ENCODE measurements around the gene RPL18.

DNA sequence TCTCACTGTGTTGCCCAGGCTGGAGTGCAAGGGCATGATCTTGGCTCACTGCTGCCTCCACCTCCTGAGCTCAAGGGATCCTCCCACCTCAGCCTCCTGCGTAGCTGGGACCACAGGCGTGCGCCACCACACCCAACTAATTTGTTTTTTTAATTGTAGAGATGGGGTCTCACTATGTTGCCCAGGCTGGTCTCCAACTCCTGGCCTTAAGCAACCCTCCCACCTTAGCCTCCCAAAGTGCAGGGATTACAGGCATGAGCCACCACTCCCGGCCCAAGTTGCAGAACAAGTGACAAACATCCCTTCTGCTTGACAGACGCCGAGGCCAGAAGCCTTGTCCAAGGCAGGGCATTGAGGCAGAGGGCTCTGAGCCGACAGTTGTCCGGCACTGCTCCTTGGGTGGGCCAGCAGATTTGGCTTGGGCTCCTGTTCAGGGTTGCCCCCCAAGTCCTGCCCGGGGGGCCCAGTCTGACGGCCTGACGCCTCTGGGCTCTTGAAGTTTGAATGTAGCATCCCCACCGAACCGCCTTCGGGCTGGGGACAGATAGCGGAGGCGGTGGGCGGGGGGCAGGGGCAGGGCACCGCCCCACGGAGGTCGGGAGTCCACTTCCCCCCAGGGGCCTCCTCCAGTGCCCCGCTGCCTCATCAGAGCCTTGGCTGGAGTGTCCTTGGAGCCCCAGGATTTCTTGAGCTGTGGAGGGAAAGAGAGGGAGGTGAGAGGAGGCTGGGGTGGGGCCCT lies 18.1 kb downstream of the RPL18 start:
- TF ChIP-seq, protein P1, sequence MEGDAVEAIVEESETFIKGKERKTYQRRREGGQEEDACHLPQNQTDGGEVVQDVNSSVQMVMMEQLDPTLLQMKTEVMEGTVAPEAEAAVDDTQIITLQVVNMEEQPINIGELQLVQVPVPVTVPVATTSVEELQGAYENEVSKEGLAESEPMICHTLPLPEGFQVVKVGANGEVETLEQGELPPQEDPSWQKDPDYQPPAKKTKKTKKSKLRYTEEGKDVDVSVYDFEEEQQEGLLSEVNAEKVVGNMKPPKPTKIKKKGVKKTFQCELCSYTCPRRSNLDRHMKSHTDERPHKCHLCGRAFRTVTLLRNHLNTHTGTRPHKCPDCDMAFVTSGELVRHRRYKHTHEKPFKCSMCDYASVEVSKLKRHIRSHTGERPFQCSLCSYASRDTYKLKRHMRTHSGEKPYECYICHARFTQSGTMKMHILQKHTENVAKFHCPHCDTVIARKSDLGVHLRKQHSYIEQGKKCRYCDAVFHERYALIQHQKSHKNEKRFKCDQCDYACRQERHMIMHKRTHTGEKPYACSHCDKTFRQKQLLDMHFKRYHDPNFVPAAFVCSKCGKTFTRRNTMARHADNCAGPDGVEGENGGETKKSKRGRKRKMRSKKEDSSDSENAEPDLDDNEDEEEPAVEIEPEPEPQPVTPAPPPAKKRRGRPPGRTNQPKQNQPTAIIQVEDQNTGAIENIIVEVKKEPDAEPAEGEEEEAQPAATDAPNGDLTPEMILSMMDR (conservative IDR thresholded peaks at IDR 0.05 in 1 of 2, IDR thresholded peaks at IDR 0.05 in 1 of 2; ENCODE audit: low read depth in 1 of 2, low read length in 2 of 2): no peak
- no peak for TF ChIP-seq EZH2 (IDR thresholded peaks at IDR 0.05; ENCODE audit: low read length, missing control alignments)

All from fibroblast of lung (primary cell).